Measurements from ENCODE around the gene CCDC167.
"Not testable (repeated sequence)": the region's sequence is repeated elsewhere in the genome, so short reads cannot be mapped to it uniquely, and the experiment has no call there.

CCDC167 gene

DNA sequence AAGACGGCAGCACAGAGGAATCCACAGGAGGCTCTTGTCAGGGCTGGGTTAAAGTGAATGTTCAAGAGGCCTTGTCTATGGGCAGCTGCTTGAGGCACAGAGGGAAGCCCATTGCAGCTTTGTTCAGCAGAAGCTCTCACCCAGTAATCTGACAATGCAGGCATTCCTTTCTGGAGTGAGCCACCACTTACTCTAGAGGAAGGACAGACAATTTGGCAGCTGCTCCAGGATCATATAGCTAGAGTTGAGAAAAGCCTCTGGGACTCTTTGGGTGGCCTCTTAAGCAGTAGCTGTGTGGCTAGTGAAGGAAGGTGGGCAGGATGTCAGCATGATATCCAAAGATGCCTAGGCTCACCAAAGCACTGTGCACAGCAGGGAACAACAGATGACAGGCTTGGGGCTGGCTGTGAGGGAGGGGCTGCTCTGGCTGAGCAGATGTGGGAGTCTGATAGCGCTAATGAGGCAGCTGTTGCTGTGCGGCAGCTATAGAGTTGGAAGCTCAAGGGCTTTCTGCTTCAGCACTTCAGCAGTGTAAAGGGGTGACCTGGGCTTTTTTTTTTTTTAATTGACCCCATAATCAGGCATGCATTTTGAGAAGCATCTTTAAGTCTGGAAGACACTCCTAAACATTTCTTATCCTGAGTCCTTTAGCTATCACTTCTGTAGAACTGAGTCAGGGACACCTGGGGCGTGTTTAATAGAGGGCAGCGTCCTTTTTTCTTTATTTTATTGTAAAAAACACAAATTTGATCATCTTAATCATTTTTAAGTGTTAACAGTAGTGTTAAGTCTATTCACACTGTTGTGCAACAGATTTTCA, 39.5 kb downstream of the CCDC167 start:
- DNase-seq = no peak

DNA sequence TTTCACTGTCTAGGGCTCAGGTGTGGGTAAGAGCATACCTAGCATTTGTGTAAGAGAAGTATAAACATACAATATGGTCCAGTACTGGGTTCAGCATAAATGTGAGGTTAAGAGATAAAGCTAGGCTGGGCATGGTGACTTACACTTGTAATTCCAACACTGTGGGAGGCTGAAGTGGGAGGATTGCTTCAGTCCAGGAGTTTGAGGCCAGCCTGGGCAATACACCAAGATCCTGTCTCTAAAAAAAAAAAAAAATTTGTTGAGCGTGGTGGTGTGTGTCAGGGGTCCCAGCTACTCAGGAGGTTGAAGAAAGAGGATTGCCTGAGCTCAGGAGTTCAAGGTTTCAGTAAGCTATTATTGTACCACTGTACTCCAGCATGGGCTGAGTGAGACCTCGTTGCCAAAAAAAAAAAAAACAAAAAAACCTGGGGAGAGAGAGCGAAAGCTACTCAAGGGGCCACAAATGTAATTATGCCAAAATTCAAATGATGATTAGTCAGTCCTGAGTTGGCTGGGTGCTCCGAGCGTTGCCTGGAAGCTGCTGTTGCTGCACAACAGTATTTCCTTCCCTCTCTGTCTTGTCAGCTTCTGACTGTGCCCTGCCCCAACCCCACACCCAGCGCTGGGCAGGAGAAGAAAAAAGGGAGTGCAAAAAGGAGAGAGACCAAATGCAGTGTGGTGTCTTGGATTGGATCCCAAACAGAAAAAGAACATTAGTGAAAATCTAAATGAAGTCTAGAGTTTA, 42.7 kb downstream of the CCDC167 start:
- DNase-seq = no peak

- DNase-seq = no peak
Measured at GRCh38 chr6:37456126-37456525, 43.6 kb downstream of the CCDC167 start.

GRCh38 chr6:37454420-37455140, 45.1 kb downstream of the CCDC167 start:
- DNase-seq = no peak

DNA sequence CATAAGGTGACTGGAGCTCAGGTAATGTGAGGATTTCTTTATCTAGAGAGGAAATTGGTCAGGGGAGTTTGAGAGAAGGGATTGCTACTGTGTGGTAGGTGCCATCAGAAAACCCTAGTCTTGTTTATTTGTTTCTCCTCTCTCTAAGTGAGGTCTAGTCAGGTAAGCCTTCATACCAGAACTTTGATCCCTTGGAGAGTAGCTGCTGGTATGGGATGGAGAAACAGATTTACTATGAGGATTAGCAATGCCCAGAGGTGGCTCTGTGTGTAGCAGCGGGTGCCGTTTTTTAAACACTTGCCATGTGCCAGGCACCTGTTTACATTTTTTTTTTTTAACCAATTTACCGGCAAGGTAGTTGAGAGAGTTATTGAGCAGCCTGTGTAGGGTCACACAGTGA, 47.2 kb downstream of the CCDC167 start:
- no peak for DNase-seq

DNA sequence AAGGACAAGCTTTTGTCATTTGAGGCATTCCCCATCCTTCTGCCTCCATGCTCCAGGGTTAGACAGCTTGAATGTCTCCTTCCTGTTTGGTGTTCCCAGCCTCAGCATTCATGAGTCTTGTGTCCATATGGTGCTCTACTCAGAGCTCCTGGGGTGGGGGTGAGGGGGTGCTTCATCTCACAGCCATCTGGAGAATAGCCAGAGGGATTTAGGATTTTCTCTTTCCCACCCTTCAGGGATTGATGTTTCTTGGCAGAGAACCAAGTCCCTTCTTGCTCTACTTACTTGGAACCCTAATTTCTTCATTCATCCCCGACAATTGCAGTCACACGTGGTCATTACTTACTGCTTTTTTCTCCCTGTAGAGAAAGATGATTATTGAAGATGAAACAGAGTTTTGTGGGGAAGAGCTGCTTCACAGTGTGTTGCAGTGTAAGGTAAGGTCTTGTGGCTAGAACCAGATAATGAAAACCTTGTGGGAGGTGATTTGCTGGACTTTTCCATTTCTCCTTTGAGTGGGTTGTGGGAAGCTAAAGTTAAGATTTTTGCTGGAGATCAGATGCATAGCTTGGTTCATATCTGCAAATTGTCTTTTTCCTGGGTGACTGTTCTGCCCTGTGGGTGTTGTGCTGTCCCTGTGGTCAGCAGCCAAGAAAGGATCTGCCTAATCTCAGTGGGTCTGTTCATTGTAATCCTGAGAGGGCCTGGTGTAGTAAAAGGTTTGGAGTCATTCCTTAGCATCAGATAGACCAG, 48.1 kb downstream of the CCDC167 start:
- DNase-seq = no peak

GRCh38 chr6:37449984-37450383, 49.7 kb downstream of the CCDC167 start:
- DNase-seq = no peak

GRCh38 chr6:37443216-37443542, 56.5 kb downstream of the CCDC167 start:
- not testable (repeated sequence) for DNase-seq

GRCh38 chr6:37442416-37443215, 57.1 kb downstream of the CCDC167 start:
- no peak for DNase-seq

GRCh38 chr6:37441651-37442050, 58.0 kb downstream of the CCDC167 start:
- DNase-seq = no peak

- no peak for DNase-seq
Measured at GRCh38 chr6:37438930-37439329, 60.8 kb downstream of the CCDC167 start.

DNA sequence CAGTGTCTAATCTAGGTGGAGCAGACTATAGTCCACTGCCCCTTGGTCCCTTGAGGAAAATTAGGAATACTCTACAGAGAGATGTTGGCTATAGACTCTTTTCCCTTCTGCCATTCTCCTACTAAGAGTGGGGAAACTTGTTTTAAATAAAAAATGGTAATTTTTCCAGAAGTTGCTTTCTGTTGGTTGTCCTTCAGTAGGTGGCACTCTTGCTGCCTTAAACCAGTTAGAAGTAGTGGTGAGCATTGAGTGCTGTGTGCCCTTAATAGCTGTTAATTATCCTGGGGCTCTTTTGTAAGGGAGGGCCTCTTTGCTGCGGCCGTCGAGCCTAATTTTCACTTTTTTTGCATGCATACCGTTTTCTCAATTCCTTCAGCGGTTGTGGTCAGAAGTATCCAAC, 63.9 kb downstream of the CCDC167 start:
- DNase-seq = no peak

DNA sequence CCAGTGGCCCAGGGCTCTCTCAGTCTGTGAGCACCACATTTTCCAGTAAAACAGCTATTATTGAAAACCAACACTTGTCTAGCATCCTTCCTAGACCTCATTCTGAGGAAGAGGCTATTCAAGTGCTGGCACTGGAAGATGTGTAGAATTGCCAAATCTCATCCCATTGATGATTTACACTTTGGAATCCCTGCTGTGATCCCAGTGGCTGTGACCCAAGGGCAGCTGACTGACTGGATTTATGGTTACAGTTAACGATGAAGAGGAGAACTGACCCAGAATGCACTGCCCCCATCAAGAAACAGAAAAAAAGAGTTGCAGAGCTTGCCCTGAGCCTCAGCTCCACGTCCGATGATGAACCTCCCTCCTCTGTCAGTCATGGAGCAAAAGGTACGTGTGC, 64.3 kb downstream of the CCDC167 start:
- no peak for DNase-seq

DNA sequence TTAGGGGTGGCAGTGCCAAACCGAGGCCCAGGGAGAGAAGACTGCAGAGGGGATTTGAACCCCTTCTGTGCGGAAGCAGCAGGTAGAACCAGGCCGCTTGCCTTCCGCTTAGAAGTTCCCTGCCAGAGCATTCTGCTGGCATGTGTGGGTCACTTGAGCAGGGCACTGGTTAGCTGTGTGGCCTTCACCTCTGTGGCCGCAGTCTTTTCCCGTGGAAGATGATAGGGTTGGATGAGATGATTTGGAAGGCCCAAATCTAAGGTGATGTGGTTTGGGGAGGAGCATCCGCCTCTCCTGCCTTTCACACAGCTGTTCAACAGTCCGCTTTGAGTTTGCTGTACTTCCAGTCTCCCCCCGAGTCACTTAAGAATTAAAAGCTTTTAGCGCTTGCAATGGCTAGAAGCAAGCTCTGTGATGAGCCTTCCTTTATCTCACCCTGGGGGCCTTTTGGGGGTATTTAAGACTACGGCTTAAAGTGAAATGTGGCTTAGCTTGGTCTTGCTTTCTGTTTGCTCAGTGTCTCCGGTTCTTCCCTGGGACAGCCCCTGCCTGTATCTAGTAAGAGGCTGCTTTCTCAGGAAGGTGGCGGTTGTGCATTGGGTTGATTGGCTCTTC, 65.9 kb downstream of the CCDC167 start:
- no peak for DNase-seq

All from NCI-H774 (cell line).